CD4-positive, CD25-positive, alpha-beta regulatory T cell (primary cell): ENCODE data around the gene ACTG1. TPM values are rescaled to one million over a fixed set of nuclear protein-coding genes. Genes with fewer than 3 reads are reported as not detected.

ENCODE experiments used
- ATAC-seq, 2 donors: fragments of 150-1000 bp; cut with Tn5 transposase; one replicate each; pipeline ENCODE4 v1.10.0; 2021; ENCODE audit warnings: low read depth in 2 of 2, moderate number of reproducible peaks in 2 of 2, moderate library complexity in 1 of 2
- DNase-seq, 3 donors: peaks; one replicate each; pipeline versions ENCODE4 v3.0.0 to v3.0.0-alpha.2; 2012 to 2022; ENCODE audit warnings: mixed read lengths in 1 of 3
- H3K27ac ChIP-seq: one replicate; pipeline ENCODE4 v1.7.0; 2013; ENCODE audit warnings: mild to moderate bottlenecking, low read length; ENCODE audit not compliant: insufficient read depth, poor library complexity, severe bottlenecking
- H3K27me3 ChIP-seq: one replicate; pipeline ENCODE4 v1.7.0; 2013; ENCODE audit warnings: low read length; ENCODE audit not compliant: control insufficient read depth, insufficient read depth
- H3K36me3 ChIP-seq: one replicate; pipeline ENCODE4 v1.7.0; 2013; ENCODE audit warnings: mild to moderate bottlenecking, low read length, moderate library complexity; ENCODE audit not compliant: control insufficient read depth, insufficient read depth
- H3K4me1 ChIP-seq: 2 replicates; pipeline ENCODE4 v1.7.0; 2013; ENCODE audit warnings: mild to moderate bottlenecking, low read length; ENCODE audit not compliant: insufficient read depth, control insufficient read depth, poor library complexity, severe bottlenecking
- H3K4me3 ChIP-seq: one replicate; pipeline ENCODE4 v1.7.0; 2013; ENCODE audit warnings: low read depth, mild to moderate bottlenecking, low read length, moderate library complexity
- H3K9me3 ChIP-seq, 2 experiments: 1 replicate in 1 of 2; 2 replicates in 1 of 2; pipeline ENCODE4 v1.7.0; 2013; ENCODE audit warnings: low read length in 2 of 2, mild to moderate bottlenecking in 1 of 2, moderate library complexity in 1 of 2; ENCODE audit not compliant: control insufficient read depth in 2 of 2
- H3K27ac Mint-ChIP-seq, 3 donors: one replicate each; pipeline ENCODE4 v1.8.0; 2020 to 2022; ENCODE audit warnings: mild to moderate bottlenecking in 3 of 3, mixed read lengths in 3 of 3, moderate library complexity in 2 of 3
- H3K27me3 Mint-ChIP-seq: one replicate; pipeline ENCODE4 v1.8.0; 2022; ENCODE audit warnings: mild to moderate bottlenecking, mixed read lengths
- H3K36me3 Mint-ChIP-seq: one replicate; pipeline ENCODE4 v1.8.0; 2020; ENCODE audit warnings: mixed read lengths
- H3K4me1 Mint-ChIP-seq, 4 donors: one replicate each; pipeline ENCODE4 v1.8.0; 2020 to 2022; ENCODE audit warnings: mixed read lengths in 4 of 4, mild to moderate bottlenecking in 1 of 4
- H3K4me3 Mint-ChIP-seq, 4 donors: one replicate each; pipeline ENCODE4 v1.8.0; 2020 to 2022; ENCODE audit warnings: mild to moderate bottlenecking in 4 of 4, mixed read lengths in 4 of 4, moderate library complexity in 3 of 4
- H3K9me3 Mint-ChIP-seq, 7 donors: one replicate each; pipeline ENCODE4 v1.8.0; 2020 to 2022; ENCODE audit warnings: mixed read lengths in 7 of 7, mild to moderate bottlenecking in 3 of 7, moderate library complexity in 2 of 7
- polyA plus RNA-seq, 4 donors: library from polyadenylated mRNA; unstranded; fragments of 300-500 nt; fragmentation: Illumina TruSeq; gene quantifications; one replicate each; pipeline ENCODE4 v1.2.3, GENCODE V29; 2021
- total RNA-seq: library from RNA; stranded (reverse); gene quantifications from one replicate; pipeline ENCODE4 v1.2.3, GENCODE V29; 2022

ACTG1 gene
- total and polyA plus RNA-seq, 5 donors from 2014 or later = 1,684 to 2,724 (median 2,347) TPM

DNA sequence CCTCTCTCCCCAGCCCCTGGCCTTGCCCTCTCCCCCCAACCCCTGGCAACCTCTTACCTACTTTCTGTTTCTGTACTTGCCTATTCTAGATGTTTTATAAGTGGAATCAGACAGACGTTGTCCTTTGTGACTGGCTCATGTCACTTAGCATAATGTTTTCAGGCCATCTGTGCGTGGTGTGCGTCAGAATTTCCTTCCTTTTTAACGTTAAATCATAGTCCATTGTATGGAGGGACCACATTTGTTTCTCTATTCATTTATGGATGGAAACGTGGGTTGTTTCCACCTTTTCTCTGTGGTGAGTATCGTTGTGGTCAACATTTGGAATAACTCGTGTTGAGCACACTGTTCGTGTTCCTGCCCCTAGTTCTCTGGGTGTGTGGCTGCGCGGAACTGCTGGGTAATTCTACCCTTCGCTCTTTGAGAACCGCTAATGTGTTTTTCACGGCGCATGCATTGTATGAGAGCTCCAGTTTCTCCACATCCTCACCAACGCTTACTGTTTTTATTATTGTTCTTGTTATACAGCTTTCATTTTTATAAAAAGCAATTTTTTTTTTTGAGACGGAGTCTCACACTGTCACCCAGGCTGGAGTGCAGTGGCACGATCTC is 26.3 kb downstream of the ACTG1 start:
- H3K9me3 ChIP-seq = no peaks in the 10 kb centered on the region
- H3K4me3 Mint-ChIP-seq = peak overlapping the region in 2 of 4 donors; percentile 45 to 83
- H3K27ac ChIP-seq = no peak overlapping the region
- no peaks in the 10 kb centered on the region for H3K36me3 Mint-ChIP-seq
- no peaks in the 10 kb centered on the region for H3K27me3 ChIP-seq
- peaks cover 33% of the 10 kb centered on the region for H3K4me1 ChIP-seq
- H3K27ac Mint-ChIP-seq = no peak overlapping the region
- peaks cover 15% of the 10 kb centered on the region for H3K27me3 Mint-ChIP-seq
- no peaks in the 10 kb centered on the region for H3K36me3 ChIP-seq
- no peak for DNase-seq
- no peaks in the 10 kb centered on the region for H3K9me3 Mint-ChIP-seq
- no peak overlapping the region for H3K4me3 ChIP-seq
- no peak for ATAC-seq
- H3K4me1 Mint-ChIP-seq = peaks cover 0 to 21% (median 3%) of the 10 kb centered on the region in 4 donors

DNA sequence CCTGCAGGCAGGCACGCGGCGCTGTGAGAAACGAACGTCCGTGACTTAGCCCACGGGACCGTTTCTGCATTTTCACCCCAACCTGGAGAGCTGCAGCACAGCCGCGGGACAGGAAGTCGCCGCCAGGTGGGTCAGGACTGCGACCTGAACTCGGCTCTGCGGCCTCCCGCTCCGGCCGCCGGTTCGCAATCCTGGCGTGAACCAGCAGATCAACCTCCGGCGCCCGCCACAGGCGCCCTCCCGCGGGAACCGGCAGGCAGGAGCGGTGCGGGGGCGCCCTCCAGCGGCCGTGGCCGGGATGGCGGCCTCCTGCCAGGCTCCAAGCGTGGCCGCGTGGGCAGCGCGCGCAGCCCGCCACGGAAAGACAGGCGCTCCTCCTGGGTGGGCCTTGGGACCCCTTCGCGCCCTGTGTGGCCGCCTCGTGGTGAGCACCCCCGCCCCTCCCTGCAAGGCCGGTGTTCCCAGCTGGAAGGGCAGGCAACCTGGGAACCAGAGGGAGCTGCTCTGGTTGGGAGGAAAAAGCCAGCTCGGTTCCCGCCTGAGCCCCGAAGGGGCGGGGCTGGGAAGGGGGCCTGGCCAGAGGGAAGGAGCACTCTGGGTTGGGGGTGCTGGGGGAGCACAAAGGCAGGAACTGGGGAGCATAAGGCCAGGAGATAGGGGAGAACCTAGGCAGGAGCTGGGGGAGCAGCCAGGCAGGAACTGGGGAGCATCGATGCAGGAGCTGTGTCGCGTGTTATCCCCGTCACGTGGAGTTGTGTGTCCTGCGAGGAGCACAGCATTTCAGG is 28.2 kb downstream of the ACTG1 start:
- no peak overlapping the region for H3K4me3 ChIP-seq
- H3K4me1 ChIP-seq = peaks cover 37% of the 10 kb centered on the region
- H3K9me3 Mint-ChIP-seq = no peaks in the 10 kb centered on the region
- no peaks in the 10 kb centered on the region for H3K36me3 Mint-ChIP-seq
- no peaks in the 10 kb centered on the region for H3K36me3 ChIP-seq
- ATAC-seq (peak; percentile 81 to 84), DNase-seq (peak; percentile 75 to 87 (median 87))
- H3K4me1 Mint-ChIP-seq = peaks cover 0 to 16% (median 6%) of the 10 kb centered on the region in 4 donors
- H3K27me3 ChIP-seq = peaks cover 4% of the 10 kb centered on the region
- H3K4me3 Mint-ChIP-seq = peak overlapping the region in 1 of 4 donors; percentile 38
- peaks cover 23% of the 10 kb centered on the region for H3K27me3 Mint-ChIP-seq
- peak overlapping the region in 1 of 3 donors; percentile 26 for H3K27ac Mint-ChIP-seq
- H3K27ac ChIP-seq = no peak overlapping the region
- H3K9me3 ChIP-seq = no peaks in the 10 kb centered on the region

DNA sequence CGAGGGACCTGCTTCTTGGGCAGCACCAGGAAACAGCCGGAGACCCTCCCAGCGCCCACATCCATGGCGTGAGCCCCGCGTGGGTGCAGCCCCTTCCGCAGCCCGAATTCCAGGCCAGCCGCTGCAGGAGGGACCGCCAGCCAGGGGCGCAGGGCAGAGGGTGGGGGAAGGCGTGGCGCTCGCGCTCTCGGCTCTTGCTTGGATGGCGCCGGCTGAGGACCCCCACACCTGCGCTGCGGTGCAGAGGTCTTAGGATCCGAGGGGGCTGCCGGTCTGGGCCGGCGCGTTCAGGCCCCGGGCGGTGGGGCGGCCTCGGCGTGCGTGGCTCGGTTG is 28.8 kb downstream of the ACTG1 start:
- peaks cover 37% of the 10 kb centered on the region for H3K4me1 ChIP-seq
- DNase-seq (no peak), ATAC-seq (no peak)
- H3K9me3 ChIP-seq = no peaks in the 10 kb centered on the region
- Mint-ChIP-seq H3K27ac (no peak overlapping the region), H3K4me3 (peak overlapping the region in 1 of 4 donors; percentile 38), H3K36me3 (no peaks in the 10 kb centered on the region), H3K9me3 (no peaks in the 10 kb centered on the region), H3K4me1 (peaks cover 0 to 16% (median 6%) of the 10 kb centered on the region in 4 donors), H3K27me3 (peaks cover 23% of the 10 kb centered on the region)
- peaks cover 4% of the 10 kb centered on the region for H3K27me3 ChIP-seq
- H3K27ac ChIP-seq = no peak overlapping the region
- H3K36me3 ChIP-seq = no peaks in the 10 kb centered on the region
- H3K4me3 ChIP-seq = no peak overlapping the region

- H3K36me3 ChIP-seq = no peaks in the 10 kb centered on the region
- Mint-ChIP-seq H3K4me3 (peak overlapping the region in 2 of 4 donors; percentile 54 to 58), H3K36me3 (no peaks in the 10 kb centered on the region), H3K4me1 (peaks cover 0 to 16% (median 6%) of the 10 kb centered on the region in 4 donors), H3K27ac (no peak overlapping the region), H3K9me3 (no peaks in the 10 kb centered on the region), H3K27me3 (peaks cover 23% of the 10 kb centered on the region)
- H3K27ac ChIP-seq = no peak overlapping the region
- peaks cover 33% of the 10 kb centered on the region for H3K4me1 ChIP-seq
- ATAC-seq (no peak), DNase-seq (no peak)
- H3K27me3 ChIP-seq = peaks cover 4% of the 10 kb centered on the region
- no peak overlapping the region for H3K4me3 ChIP-seq
- no peaks in the 10 kb centered on the region for H3K9me3 ChIP-seq
Observed at GRCh38 chr17:81483085-81483861, 29.3 kb downstream of the ACTG1 start.

GRCh38 chr17:81482673-81483072 is 29.9 kb downstream of the ACTG1 start:
- peaks cover 0 to 18% (median 6%) of the 10 kb centered on the region in 4 donors for H3K4me1 Mint-ChIP-seq

GRCh38 chr17:81481815-81482505 is 30.6 kb downstream of the ACTG1 start:
- Histone ChIP-seq H3K27ac (no peak overlapping the region), H3K27me3 (peaks cover 4% of the 10 kb centered on the region)

More at GRCh38 chr17:81482673-81483072, 29.9 kb downstream of the ACTG1 start:
- no peaks in the 10 kb centered on the region for H3K9me3 Mint-ChIP-seq
- H3K27me3 Mint-ChIP-seq = peaks cover 23% of the 10 kb centered on the region
- H3K36me3 Mint-ChIP-seq = no peaks in the 10 kb centered on the region
- Histone ChIP-seq H3K9me3 (no peaks in the 10 kb centered on the region), H3K4me1 (peaks cover 30% of the 10 kb centered on the region), H3K27me3 (peaks cover 4% of the 10 kb centered on the region), H3K27ac (no peak overlapping the region), H3K4me3 (no peak overlapping the region), H3K36me3 (no peaks in the 10 kb centered on the region)
- no peak for ATAC-seq
- H3K27ac Mint-ChIP-seq = no peak overlapping the region
- no peak for DNase-seq
- peak overlapping the region in 3 of 4 donors; percentile 54 to 81 (median 58) for H3K4me3 Mint-ChIP-seq

More at GRCh38 chr17:81481815-81482505, 30.6 kb downstream of the ACTG1 start:
- Mint-ChIP-seq H3K27ac (peak overlapping the region in 1 of 3 donors; percentile 71), H3K27me3 (peaks cover 26% of the 10 kb centered on the region), H3K4me1 (peaks cover 0 to 18% (median 6%) of the 10 kb centered on the region in 4 donors), H3K9me3 (no peaks in the 10 kb centered on the region), H3K4me3 (peak overlapping the region; percentile 4 to 78 (median 72)), H3K36me3 (no peaks in the 10 kb centered on the region)
- Histone ChIP-seq H3K9me3 (no peaks in the 10 kb centered on the region), H3K4me1 (peaks cover 26% of the 10 kb centered on the region), H3K36me3 (no peaks in the 10 kb centered on the region), H3K4me3 (no peak overlapping the region)
- DNase-seq (no peak), ATAC-seq (no peak)
